Stimulated activated CD4-positive, alpha-beta T cell treated with anti-CD3 and anti-CD28 coated beads, Interleukin-4, amount 100 ng/mL, for 4 hours (primary cell): Measurements from ENCODE around the gene SLC25A1.
A peak's percentile ranks its signal among the peaks of the same experiment; 100 is the strongest.
"Not testable (repeated sequence)": the region's sequence is repeated elsewhere in the genome, so short reads cannot be mapped to it uniquely, and the experiment has no call there.

ENCODE experiments used
- DNase-seq, 2 experiments: peaks; one replicate each; pipeline ENCODE4 v3.0.0-alpha.2; 2020

The SLC25A1 gene

GRCh38 chr22:19158649-19159048 is 19.9 kb downstream of the SLC25A1 start:
- DNase-seq = not testable (repeated sequence)

- not testable (repeated sequence) for DNase-seq
These were observed 22.4 kb downstream of the SLC25A1 start for GRCh38 chr22:19156109-19156508.

DNA sequence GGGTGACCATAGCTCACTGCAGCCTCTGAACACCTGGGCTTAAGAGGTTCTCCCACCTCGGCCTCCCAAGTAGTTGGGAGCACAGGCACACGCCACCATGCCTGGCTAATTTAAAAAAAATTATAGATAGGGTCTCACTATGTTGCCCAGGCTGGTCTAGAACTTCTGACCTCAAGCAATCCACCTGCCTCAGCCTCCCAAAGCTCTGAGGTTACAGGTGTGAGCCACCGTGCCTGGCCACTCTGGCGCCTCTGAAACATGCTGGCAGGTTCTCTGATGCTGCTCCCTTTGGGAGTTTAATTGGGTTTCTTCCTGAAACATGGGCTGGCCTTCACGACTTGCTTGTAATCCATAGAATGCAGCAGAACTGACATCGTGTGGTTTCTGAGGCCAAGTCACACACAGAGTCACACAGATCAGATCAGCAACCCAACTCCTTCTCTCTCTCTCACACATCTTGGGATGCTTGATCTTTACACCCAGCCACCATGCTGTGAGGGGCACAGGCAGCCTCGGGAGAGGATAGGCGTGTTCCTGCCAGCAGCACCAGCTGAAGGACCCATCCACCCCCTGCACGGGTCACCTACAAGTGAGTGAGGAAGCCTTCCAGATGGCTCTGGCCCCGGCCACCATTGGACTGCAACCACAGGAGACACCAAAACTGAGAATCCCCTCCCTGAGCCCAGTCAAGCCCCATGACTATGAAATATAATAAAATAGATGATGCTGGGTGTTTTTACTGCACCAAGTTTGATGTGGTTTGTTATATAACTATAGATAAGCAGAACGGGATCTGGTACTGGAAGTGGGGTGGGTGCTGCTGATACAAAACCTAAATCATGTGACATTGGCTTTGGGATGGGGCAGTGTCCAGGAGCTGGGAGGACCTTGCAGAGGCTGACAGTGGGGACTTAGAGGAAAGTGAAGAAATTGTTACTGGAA is 25.3 kb downstream of the SLC25A1 start:
- DNase-seq = no peak

DNA sequence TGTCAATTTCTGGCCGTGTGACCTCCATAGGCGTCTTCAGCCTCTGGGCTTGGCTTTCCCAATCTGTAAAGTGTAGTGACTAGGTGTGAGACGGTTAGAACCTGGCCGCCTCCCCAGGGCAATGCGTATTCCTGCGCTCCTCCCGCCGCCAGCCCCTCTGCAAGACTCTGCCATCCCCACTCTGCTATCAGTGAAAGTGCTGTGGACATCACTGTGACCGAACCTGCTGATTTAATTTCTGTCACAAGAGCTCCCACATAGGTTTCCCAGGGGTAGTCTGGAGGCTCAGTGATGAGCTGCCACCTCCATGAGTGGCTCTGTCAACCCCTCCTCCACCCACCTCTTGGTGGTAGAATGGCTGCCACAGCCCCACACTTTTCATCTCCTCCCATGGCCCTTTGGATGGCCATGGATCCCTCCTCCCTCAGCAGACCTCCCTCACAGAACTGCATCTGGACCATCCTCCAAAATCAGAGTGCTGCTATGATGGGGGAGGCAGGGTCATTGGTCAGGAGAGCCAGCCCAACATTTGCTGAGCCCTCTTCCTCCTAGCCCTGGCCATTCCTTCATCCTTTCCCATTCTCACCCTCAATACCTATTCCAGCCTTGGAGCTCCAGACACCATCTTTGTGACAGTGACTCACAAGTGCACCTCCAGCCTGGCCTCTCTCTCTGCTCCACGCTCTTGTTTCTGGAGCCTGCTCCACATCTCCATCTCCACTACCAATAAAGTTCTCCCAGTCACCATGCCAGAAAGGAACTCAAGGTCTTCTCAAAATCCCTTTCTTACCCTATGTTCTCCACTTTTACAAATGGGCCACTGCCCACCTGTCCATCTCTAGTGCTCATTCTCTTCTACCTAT is 27.0 kb downstream of the SLC25A1 start:
- no peak for DNase-seq

DNA sequence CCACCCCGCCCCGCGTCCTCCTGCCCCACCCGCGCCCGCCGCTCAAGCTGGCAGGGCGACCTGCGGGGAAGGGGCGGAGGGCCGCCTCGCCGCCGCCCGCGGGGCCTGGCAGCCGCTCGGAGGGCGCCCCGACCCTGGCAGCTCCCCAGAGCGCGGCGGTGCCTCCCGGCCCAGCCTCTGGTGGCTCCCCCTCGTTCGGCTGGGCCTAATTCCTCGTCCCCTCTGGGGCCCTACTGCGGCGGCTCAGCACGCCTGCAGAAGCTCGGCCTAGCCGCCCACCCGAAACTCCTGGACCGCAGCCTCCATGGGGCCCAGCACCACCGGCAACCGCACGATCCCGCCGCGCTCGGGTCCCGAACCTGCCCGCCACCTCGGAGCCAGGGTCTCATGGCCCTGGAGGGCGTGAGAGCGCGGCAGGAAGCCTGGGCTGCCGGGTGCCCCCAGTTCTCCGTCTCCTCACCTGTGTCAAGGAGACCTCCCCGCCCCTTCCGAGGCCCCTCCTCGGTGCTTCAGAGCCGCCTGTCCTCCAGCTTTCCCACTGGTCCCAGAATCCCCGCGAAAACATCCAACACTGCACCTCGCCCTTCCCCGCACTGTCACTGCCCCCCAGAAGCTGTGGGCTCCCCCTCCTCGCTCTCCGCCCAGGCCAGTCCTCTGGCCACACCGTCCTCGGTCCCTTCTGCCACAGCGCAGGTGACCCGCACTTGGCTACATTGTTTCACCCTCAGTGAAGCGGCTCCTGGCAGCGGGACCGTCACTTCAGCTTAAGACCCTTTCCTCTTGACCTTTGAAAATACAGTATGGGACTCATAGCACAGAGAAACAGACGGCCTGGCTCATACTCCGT is 27.8 kb downstream of the SLC25A1 start:
- DNase-seq = no peak

GRCh38 chr22:19149991-19150390 is 28.5 kb downstream of the SLC25A1 start, which contains the start of gene GSC2:
GSC2 (minus strand) TSS chr22:19150292; CDS start chr22:19150283, 9 bp downstream.
- DNase-seq = no peak

GRCh38 chr22:19149047-19149883 is 29.3 kb downstream of the SLC25A1 start:
- DNase-seq = peak in 1 of 2 experiments; percentile 8

DNA sequence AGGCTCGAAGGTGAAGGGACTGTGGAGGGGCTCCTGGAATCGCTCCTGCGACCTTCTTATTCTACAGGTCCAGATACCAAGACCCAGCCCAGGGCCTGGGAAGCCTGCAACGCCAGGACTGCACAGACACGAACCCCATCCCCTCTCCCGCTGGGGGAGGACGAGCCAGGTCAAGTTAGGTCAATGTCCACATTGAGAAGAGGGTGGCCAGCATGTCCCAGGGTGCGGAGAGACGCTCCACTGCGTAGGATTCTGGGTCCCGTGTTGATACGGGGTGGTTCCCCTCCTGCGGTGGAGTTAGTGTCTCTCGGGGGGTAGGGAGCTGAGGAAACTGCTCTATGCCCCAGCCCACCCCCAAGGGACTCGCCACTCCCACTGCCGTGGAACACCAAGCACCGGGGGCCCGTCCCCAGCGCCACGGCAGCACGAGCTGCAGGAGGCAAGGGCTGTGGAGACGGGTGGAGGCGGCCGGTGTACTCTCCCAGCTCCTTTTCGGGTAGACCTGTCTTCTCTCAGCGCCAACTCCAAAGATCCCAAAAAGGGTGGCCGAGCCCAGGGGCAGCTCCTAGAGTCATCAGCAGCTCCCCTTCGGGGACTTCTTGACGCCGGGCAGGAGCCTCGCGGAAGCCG is 30.0 kb downstream of the SLC25A1 start:
- DNase-seq = no peak

GRCh38 chr22:19147195-19147780 is 31.2 kb downstream of the SLC25A1 start:
- DNase-seq = no peak

DNA sequence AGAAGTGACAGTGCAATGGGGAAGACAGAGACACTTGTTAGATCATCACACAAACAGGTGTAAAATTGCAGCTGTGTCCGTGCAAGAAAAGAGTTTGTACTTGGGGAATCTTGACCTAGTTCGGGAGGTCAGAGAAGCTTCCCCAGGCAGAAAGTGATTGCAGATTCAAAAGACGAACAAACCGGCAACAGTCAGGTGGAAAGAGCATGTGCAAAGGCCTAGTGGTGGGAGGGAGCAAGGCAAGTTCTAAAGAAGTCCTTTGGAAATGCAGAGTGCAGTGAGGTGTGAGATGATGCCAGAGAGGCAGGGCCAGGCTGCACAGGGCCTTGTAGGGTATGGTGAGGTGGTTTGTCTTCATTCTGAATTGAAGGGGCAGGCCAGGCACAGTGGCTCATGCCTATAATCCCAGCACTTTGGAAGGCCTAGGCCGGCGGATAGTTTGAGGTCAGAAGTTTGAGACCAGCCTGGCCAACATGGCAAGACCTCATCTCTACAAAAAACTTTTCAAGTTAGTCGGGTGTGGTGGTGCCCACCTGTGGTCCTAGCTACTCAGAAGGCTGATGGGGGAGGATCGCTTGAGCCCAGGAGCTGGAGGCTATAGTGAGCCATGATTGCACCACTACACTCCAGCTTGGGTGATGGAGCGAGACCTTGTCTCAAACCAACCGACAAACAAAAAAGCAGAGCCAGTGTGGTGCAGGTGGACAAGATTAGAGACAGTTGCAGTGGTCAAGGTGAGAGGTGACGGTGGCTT is 32.1 kb downstream of the SLC25A1 start:
- DNase-seq = no peak

DNA sequence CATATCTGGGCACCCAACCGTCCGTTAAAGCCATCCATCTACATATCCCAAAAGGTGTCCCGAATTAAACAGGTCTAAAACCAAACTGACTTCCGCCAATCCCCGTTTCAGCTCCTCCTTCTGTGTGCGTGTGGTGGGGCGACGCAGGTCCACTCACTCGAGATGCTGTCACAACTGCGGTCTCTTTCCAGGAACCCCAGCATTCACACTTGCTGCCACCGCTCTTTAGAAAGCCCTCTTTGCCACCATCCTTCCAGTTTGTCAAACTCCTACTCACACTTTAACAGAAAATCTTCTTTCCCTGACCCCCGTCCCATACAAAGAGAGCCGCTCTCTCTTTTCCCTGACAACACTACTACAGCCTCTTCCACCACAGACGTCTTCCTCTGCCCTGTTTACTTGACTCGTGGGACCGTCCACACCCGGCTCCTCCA is 34.6 kb downstream of the SLC25A1 start:
- DNase-seq = peak in 1 of 2 experiments; percentile 16

DNA sequence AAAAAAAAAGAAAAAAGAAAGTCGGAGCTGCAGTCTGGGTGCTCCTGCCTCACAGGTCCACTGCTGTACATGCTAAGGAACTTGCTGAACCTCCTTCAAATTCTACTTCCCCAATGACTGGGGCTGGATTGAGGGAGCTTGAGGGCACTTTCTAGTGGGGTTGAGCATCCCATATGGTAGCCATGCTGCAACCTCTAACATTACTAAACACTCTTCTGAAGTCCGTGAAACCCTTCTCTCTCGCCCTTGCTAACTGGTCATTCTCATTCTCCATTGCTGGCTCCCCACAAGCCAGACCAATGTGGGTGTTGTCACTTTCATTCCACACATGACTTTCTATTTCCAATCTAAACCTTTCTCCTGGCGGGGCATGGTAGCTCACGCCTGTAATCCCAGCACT is 35.3 kb downstream of the SLC25A1 start:
- DNase-seq = no peak

DNA sequence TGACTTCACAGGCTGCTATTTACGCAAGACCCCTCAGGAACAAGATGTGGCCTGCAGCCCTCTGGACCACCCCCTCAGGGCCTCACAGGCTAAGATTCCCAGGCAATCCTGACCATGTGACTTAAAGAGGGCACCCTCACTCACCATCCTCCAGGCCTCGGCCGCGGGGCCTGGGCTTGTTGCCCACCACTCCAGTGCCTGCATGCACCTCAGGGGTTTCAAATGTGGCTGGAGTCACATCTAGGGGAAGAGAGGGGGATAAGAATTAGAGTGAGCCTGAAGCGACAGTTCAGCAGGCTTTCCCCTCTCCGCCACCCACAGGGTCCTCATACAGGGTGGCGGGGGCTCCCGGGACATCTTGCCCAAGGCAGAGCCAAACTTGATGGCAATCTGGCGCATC is 36.1 kb downstream of the SLC25A1 start:
- DNase-seq = no peak

DNA sequence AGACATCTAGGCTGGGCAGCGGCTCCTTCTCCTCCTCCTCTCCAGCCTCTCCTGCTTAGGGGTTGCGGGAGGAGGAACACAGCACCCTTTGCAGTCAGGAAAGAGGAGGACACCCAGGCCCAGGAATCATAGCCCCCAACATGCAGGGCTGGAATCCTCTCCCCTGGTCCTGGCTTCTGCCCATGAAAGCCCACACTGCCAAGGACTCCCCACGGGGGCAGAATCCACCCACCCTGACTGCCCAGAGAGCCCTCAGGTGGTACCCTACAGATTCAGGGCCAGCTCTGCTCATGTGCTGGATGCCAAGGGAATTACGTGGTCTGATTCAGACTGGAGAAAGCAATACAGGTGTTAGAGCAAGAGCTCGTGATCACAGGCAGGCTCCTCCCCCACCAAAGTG is 38.6 kb downstream of the SLC25A1 start:
- DNase-seq = no peak

DNA sequence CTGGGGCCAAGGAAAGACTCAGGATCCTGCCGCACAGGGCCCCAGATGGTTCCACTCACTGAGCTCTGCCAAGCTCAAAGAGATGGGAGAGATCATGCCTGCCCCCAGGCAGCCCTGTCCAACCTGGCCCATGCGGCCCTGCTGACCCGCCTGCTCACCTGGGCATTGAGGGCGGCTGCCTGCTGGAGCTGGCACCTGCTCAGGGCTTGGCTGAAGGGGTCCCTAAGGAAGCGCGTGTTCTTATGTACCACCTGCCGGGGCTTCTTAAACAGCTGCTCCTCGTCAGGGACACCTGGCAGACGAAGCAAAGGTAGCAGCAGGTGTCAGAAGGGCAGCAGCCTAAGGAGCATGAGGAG is 39.6 kb downstream of the SLC25A1 start:
- no peak for DNase-seq

DNA sequence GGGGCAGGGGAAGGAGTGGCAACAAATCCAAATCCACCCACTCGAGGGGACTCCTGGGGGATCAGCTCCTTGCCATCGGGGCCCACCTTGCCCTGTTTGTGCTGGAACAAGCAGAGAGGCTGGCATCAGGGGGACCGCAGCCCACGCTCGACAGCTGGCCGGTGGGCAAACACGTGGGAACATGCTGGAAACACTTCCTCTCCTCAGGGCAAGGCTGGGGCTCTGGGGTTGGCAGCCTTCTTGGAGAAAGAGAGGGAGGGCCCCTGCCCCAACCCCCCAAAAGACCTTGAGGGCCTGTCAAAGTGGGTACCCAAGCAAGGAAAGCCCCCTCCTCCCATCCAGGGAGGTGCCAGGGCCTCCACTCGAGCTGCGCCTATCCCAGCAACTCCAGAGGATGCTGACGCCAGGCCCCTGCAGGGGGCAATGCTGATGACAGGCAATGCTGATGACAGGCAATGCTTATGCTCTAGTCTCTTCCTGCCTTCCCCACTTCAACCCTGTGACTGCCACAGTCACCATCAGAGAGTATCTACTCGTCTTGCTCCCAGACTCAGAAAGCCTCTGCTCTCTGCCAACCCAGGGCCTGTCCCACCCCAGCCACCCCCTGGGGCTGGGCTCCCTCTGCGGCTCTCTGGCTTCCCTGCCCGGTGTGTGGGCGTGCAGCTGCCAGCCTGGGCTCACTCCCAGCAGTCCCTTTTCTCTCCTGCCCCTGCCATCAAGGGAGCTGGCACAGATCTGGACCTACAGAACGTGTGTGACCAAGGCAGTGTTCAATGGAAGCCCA is 40.1 kb downstream of the SLC25A1 start:
- DNase-seq = no peak

DNA sequence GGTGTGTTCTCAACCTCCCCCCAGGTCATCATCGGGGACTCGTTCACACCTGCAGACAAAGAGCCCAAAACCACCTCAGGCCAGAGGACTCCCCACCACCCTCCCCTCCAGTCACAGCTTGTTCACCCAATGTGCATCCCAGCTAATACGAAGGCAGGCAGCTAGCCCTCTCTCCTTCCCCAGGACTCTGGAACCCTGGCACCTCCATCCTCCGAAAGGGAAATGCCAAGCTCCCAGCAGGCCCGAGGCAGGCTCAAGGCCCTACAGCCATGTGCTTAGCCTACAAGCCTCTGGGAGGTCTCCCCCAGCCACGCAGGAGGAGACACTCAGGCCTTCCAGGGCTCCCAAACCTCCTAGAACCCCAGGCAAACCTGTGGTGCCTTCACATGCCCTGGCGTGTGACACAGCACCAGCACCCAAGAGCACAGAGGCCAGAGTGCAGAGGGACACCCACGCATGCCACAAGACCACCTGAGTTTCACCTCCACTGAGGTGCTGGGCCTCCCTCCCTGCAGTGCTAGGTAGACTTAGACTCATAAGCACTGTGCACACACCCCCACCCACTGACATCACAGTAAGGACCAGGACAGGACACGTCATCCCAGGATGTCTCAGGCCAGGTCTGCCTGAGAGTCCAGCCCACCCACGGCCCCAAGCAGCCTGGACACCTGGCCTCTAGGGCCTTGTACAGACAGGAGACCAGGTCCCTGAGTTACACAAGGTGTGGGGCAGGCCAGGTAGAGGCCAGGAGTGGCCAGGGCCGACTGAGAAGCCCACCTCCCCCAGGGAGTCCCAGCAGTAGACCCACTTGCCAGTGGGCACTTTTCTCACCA is 40.9 kb downstream of the SLC25A1 start:
- no peak for DNase-seq

DNA sequence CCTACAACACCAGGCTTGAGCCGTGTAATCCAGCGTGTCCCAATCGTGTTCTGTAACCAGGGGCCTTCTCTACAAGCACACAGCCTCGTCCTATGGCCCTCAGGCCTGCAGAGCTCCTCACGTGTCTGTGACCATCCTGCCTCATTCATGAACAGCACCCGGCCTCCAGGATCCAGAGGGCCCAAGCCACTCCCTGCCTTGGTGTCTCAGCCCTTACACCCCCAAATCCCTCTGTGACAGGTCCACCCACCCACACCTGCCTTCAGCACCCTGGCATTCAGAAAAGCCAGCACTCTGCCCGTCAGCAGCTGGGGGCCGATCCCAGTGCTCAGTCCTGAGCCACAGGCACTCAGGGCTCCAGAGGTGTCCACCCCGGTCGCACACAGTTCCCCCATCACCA is 41.6 kb downstream of the SLC25A1 start:
- no peak for DNase-seq
